Calu3 (cell line): ENCODE measurements around the gene SNX13. TPM values are rescaled to one million over a fixed set of nuclear protein-coding genes. Genes with fewer than 3 reads are reported as not detected.

Source experiments
- BruUV-seq: library from RNA; stranded (reverse); fragments of 400-500 nt; replicated peaks from 2 replicates; lab custom pipeline; 2021; lab: Mats Ljungman, UMichigan
- CTCF ChIA-PET: fragments of 300-600 bp; sonication (Branson Sonifier 250); formaldehyde crosslinking; loops from one replicate; lab custom pipeline; 2022; ENCODE audit warnings: antibody characterized with exemption; lab: Charles Lee
- DNase-seq: peaks from one replicate; pipeline ENCODE4 v3.0.0; 2022
- H3K27ac Mint-ChIP-seq: one replicate; pipeline ENCODE4 v1.8.0; 2022; ENCODE audit warnings: mixed read lengths; ENCODE audit not compliant: unreplicated experiment
- H3K27me3 Mint-ChIP-seq: one replicate; pipeline ENCODE4 v1.8.0; 2022; ENCODE audit warnings: mixed read lengths; ENCODE audit not compliant: unreplicated experiment
- H3K36me3 Mint-ChIP-seq: one replicate; pipeline ENCODE4 v1.8.0; 2022; ENCODE audit warnings: mild to moderate bottlenecking, moderate library complexity, mixed read lengths; ENCODE audit not compliant: insufficient read depth, unreplicated experiment
- H3K4me1 Mint-ChIP-seq: one replicate; pipeline ENCODE4 v1.8.0; 2022; ENCODE audit warnings: mild to moderate bottlenecking, low read depth, mixed read lengths; ENCODE audit not compliant: unreplicated experiment
- H3K4me3 Mint-ChIP-seq: one replicate; pipeline ENCODE4 v1.8.0; 2022; ENCODE audit warnings: mild to moderate bottlenecking, low read depth, moderate library complexity, mixed read lengths; ENCODE audit not compliant: unreplicated experiment
- H3K9me3 Mint-ChIP-seq: one replicate; pipeline ENCODE4 v1.8.0; 2022; ENCODE audit warnings: low read depth, mixed read lengths; ENCODE audit not compliant: unreplicated experiment
- intact Hi-C: fragments of 100-400 bp; cut with micrococcal nuclease; formaldehyde crosslinking; loops from one replicate; pipeline ENCODE4 v1.10.0; 2022; ENCODE audit not compliant: unreplicated experiment
- total RNA-seq: library from RNA; stranded (reverse); gene quantifications from 2 replicates; pipeline ENCODE4 v1.2.3, GENCODE V29; 2022
- TF ChIP-seq, protein P1 (sequence below): fragments of 200-600 bp; IDR thresholded peaks from one replicate; pipeline ENCODE4 v1.8.0; 2022; ENCODE audit warnings: antibody characterized with exemption; ENCODE audit not compliant: unreplicated experiment

Gene SNX13
- total RNA-seq, 1 experiment from 2014 or later, result 71.9 TPM

- Mint-ChIP-seq H3K27ac (no peak overlapping the region), H3K9me3 (no peaks in the 10 kb centered on the region), H3K36me3 (no peaks in the 10 kb centered on the region), H3K4me3 (no peak overlapping the region), H3K4me1 (peaks cover 11% of the 10 kb centered on the region), H3K27me3 (no peaks in the 10 kb centered on the region)
- DNase-seq, result no peak
- intact Hi-C loops, result no loop called here
- CTCF ChIA-PET, result interaction anchor here (1.0 kb wide), 1 partner anchor 14 kb away, joined by 3 read pairs; no protein-coding TSS in a partner anchor
- no TSS peak for BruUV-seq
- TF ChIP-seq, protein P1, sequence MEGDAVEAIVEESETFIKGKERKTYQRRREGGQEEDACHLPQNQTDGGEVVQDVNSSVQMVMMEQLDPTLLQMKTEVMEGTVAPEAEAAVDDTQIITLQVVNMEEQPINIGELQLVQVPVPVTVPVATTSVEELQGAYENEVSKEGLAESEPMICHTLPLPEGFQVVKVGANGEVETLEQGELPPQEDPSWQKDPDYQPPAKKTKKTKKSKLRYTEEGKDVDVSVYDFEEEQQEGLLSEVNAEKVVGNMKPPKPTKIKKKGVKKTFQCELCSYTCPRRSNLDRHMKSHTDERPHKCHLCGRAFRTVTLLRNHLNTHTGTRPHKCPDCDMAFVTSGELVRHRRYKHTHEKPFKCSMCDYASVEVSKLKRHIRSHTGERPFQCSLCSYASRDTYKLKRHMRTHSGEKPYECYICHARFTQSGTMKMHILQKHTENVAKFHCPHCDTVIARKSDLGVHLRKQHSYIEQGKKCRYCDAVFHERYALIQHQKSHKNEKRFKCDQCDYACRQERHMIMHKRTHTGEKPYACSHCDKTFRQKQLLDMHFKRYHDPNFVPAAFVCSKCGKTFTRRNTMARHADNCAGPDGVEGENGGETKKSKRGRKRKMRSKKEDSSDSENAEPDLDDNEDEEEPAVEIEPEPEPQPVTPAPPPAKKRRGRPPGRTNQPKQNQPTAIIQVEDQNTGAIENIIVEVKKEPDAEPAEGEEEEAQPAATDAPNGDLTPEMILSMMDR, result no peak
These were observed 12.1 kb upstream of the SNX13 start for GRCh38 chr7:17952387-17952786.

- no peaks in the 10 kb centered on the region for H3K36me3 Mint-ChIP-seq
- BruUV-seq, result no TSS peak
- CTCF ChIA-PET, result no interaction called here
- no peaks in the 10 kb centered on the region for H3K9me3 Mint-ChIP-seq
- H3K4me1 Mint-ChIP-seq, result peaks cover 11% of the 10 kb centered on the region
- H3K27ac Mint-ChIP-seq, result no peak overlapping the region
- no peak overlapping the region for H3K4me3 Mint-ChIP-seq
- TF ChIP-seq, protein P1, result no peak
- intact Hi-C loops, result no loop called here
- H3K27me3 Mint-ChIP-seq, result no peaks in the 10 kb centered on the region
- DNase-seq, result no peak
These were observed 11.5 kb upstream of the SNX13 start for GRCh38 chr7:17951742-17952254.

DNA sequence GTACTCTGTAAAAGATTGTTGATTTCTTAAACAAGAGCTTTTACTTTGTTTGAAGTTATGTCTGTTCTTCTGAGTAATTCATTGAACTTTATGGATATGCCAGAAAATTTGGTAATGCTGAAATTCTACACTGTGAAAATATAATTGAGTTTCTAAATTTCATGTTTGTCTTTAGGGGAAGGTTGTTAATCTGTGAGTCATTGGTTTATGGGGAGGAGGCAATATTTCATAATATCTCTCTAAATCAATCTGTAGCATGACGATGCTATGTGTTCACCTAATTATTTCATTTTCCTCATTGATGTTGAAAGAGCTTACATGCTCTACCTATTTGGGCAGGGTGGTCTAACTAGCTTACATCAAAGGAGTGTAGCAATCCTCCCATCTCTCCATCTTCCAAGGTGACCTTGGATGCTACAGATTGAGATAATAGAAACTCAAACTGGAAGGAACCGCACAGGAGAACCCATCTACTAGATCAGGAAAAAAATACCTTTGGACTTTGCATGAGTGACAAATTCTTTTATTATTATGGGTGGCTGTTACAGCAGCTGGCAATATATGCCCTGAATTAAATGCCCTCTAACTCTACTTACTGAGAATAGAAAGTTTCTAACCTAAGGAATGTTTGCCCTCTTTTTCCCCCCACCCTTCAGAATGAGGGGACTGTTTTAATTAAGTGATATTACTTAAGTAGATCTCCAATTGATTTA, 8.4 kb upstream of the SNX13 start:
- Mint-ChIP-seq H3K4me1 (peaks cover 11% of the 10 kb centered on the region), H3K4me3 (no peak overlapping the region), H3K27ac (no peak overlapping the region), H3K36me3 (no peaks in the 10 kb centered on the region), H3K9me3 (no peaks in the 10 kb centered on the region), H3K27me3 (no peaks in the 10 kb centered on the region)
- no peak for DNase-seq
- no TSS peak for BruUV-seq
- CTCF ChIA-PET, result interaction anchor here (0.6 to 0.8 kb wide), 2 partner anchors 26 to 409 kb away, joined by 3 to 6 read pairs; no protein-coding TSS in a partner anchor
- intact Hi-C loops, result loop anchor here (2.0 kb wide), 1 partner anchor 18 kb away; no protein-coding TSS in a partner anchor
- TF ChIP-seq, protein P1, result no peak

DNA sequence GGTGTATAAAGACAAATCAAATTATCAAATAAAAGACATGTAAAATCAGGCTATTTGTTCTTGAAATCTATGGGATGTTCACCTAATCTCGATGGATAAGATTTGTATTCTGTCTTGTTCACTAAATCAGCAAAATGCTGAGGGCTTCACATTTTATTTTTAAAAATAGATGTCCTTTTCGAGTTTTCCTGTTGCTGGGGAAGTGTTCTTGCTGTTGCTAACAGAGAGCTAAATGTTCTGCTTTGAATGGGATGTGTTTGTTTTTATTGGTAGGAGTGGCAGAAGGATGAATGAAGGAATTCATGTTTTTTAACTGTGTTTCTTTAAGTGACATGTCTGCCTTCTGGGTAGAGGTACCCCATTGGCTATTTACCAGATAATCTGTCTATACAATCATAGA, 7.3 kb upstream of the SNX13 start:
- CTCF ChIA-PET, result interaction anchor here (1.2 kb wide), 1 partner anchor 11 kb away, joined by 8 read pairs; no protein-coding TSS in a partner anchor
- Mint-ChIP-seq H3K27ac (no peak overlapping the region), H3K36me3 (no peaks in the 10 kb centered on the region), H3K27me3 (no peaks in the 10 kb centered on the region), H3K4me3 (no peak overlapping the region), H3K4me1 (peaks cover 13% of the 10 kb centered on the region), H3K9me3 (no peaks in the 10 kb centered on the region)
- no peak for DNase-seq
- BruUV-seq, result no TSS peak
- intact Hi-C loops, result loop anchor here (2.0 kb wide), 1 partner anchor 19 kb away; no protein-coding TSS in a partner anchor
- TF ChIP-seq, protein P1, result no peak
